Parathyroid adenoma (tissue), 2 donors: ENCODE measurements around the gene ADAMTS6.

Experiments
- H2AFZ ChIP-seq: fragments of 300-600 bp; sonication (generic); one replicate; pipeline ENCODE4 v1.7.0; 2017; ENCODE audit warnings: antibody characterized with exemption, mild to moderate bottlenecking
- H3K27ac ChIP-seq: fragments of 300-600 bp; sonication (generic); one replicate; pipeline ENCODE4 v1.7.0; 2017
- H3K27me3 ChIP-seq: fragments of 300-600 bp; sonication (generic); one replicate; pipeline ENCODE4 v1.7.0; 2017; ENCODE audit warnings: low read length; ENCODE audit not compliant: control insufficient read depth, insufficient read depth
- H3K36me3 ChIP-seq: fragments of 300-600 bp; sonication (generic); one replicate; pipeline ENCODE4 v1.7.0; 2017; ENCODE audit warnings: low read length; ENCODE audit not compliant: control insufficient read depth, insufficient read depth
- H3K4me1 ChIP-seq: fragments of 300-600 bp; sonication (generic); one replicate; pipeline ENCODE4 v1.7.0; 2017; ENCODE audit warnings: control low read depth
- H3K4me2 ChIP-seq: fragments of 300-600 bp; sonication (generic); one replicate; pipeline ENCODE4 v1.7.0; 2017; ENCODE audit warnings: low read length
- H3K4me3 ChIP-seq: fragments of 300-600 bp; sonication (generic); one replicate; pipeline ENCODE4 v1.7.0; 2017; ENCODE audit warnings: low read depth, low read length
- H3K79me2 ChIP-seq: fragments of 300-600 bp; sonication (generic); one replicate; pipeline ENCODE4 v1.7.0; 2017; ENCODE audit warnings: control low read depth
- H3K9ac ChIP-seq: fragments of 300-600 bp; sonication (generic); one replicate; pipeline ENCODE4 v1.7.0; 2017; ENCODE audit warnings: mild to moderate bottlenecking
- H3K9me3 ChIP-seq: fragments of 300-600 bp; sonication (generic); one replicate; pipeline ENCODE4 v1.7.0; 2017; ENCODE audit warnings: low read length; ENCODE audit not compliant: control insufficient read depth
- CTCF ChIP-seq: fragments of 300-600 bp; sonication (generic); IDR thresholded peaks from one replicate; pipeline ENCODE4 v1.7.0; 2017; ENCODE audit warnings: antibody characterized with exemption, mild to moderate bottlenecking
- donor health status: primary hyperparathyroidism.

The ADAMTS6 gene

GRCh38 chr5:65475336-65475735, 6.4 kb downstream of the ADAMTS6 start:
- Histone ChIP-seq H3K9ac (no peak overlapping the region), H3K27ac (no peak overlapping the region), H3K9me3 (no peaks in the 10 kb centered on the region), H3K4me2 (no peak overlapping the region), H3K4me1 (no peaks in the 10 kb centered on the region), H3K36me3 (no peaks in the 10 kb centered on the region), H3K4me3 (no peak overlapping the region), H3K27me3 (no peaks in the 10 kb centered on the region), H2AFZ (no peak overlapping the region), H3K79me2 (no peaks in the 10 kb centered on the region)
- no peak for TF ChIP-seq CTCF

GRCh38 chr5:65474130-65474711, 7.5 kb downstream of the ADAMTS6 start:
- Histone ChIP-seq H3K79me2 (no peaks in the 10 kb centered on the region), H3K9ac (no peak overlapping the region), H2AFZ (no peak overlapping the region), H3K27ac (no peak overlapping the region), H3K36me3 (no peaks in the 10 kb centered on the region), H3K4me2 (no peak overlapping the region), H3K27me3 (no peaks in the 10 kb centered on the region), H3K9me3 (no peaks in the 10 kb centered on the region), H3K4me1 (no peaks in the 10 kb centered on the region), H3K4me3 (no peak overlapping the region)
- no peak for TF ChIP-seq CTCF

- Histone ChIP-seq H3K36me3 (no peaks in the 10 kb centered on the region), H3K79me2 (no peaks in the 10 kb centered on the region), H3K4me1 (no peaks in the 10 kb centered on the region), H3K9me3 (no peaks in the 10 kb centered on the region), H3K4me3 (no peak overlapping the region), H3K4me2 (no peak overlapping the region), H3K9ac (no peak overlapping the region), H3K27ac (no peak overlapping the region), H3K27me3 (no peaks in the 10 kb centered on the region), H2AFZ (no peak overlapping the region)
- TF ChIP-seq CTCF = no peak
These were observed 13.1 kb downstream of the ADAMTS6 start for GRCh38 chr5:65468633-65469032.

- H3K27me3 ChIP-seq = no peaks in the 10 kb centered on the region
- H3K79me2 ChIP-seq = no peaks in the 10 kb centered on the region
- no peak for TF ChIP-seq CTCF
- no peaks in the 10 kb centered on the region for H3K4me1 ChIP-seq
- no peaks in the 10 kb centered on the region for H3K36me3 ChIP-seq
- no peak overlapping the region for H3K4me2 ChIP-seq
- no peak overlapping the region for H3K27ac ChIP-seq
- H2AFZ ChIP-seq = no peak overlapping the region
- no peak overlapping the region for H3K4me3 ChIP-seq
- H3K9me3 ChIP-seq = no peaks in the 10 kb centered on the region
- no peak overlapping the region for H3K9ac ChIP-seq
These were observed 19.5 kb downstream of the ADAMTS6 start for GRCh38 chr5:65462139-65462705.

GRCh38 chr5:65461490-65461889, 20.2 kb downstream of the ADAMTS6 start:
- Histone ChIP-seq H3K36me3 (no peaks in the 10 kb centered on the region), H2AFZ (no peak overlapping the region), H3K4me2 (no peak overlapping the region), H3K79me2 (no peaks in the 10 kb centered on the region), H3K9me3 (no peaks in the 10 kb centered on the region), H3K4me3 (no peak overlapping the region), H3K4me1 (no peaks in the 10 kb centered on the region), H3K9ac (no peak overlapping the region), H3K27ac (no peak overlapping the region), H3K27me3 (no peaks in the 10 kb centered on the region)
- no peak for TF ChIP-seq CTCF
